GM12878 (cell line): ENCODE data around the gene MROH2A.

Experiments used
- EGR1 ChIP-seq, 2 experiments: IDR thresholded peaks; 1 replicate in 1 of 2; 2 replicates in 1 of 2; pipeline ENCODE4 v1.6.1; 2011 to 2012; ENCODE audit warnings: low read depth in 2 of 2, low read length in 2 of 2, borderline replicate concordance in 1 of 2, mild to moderate bottlenecking in 1 of 2, moderate library complexity in 1 of 2
- ESRRA ChIP-seq: IDR thresholded peaks from 2 replicates; pipeline ENCODE4 v1.6.1; 2012; ENCODE audit warnings: mild to moderate bottlenecking, low read length, improper control_type of control experiment
- JUNB ChIP-seq: IDR thresholded peaks from 2 replicates; pipeline ENCODE4 v1.6.1; 2016; ENCODE audit warnings: antibody characterized with exemption, mild to moderate bottlenecking
- POLR2A ChIP-seq: IDR thresholded peaks from 2 replicates; pipeline ENCODE4 v1.6.1; 2011; ENCODE audit warnings: low read depth, mild to moderate bottlenecking, low read length
- RAD21 ChIP-seq: IDR thresholded peaks from 2 replicates; pipeline ENCODE4 v1.6.1; 2011; ENCODE audit warnings: mild to moderate bottlenecking, low read depth, low read length, moderate library complexity; ENCODE audit not compliant: insufficient read depth
- SIN3A ChIP-seq: IDR thresholded peaks from 2 replicates; pipeline ENCODE4 v1.6.1; 2012; ENCODE audit warnings: low read depth, low read length, improper control_type of control experiment
- TBL1XR1 ChIP-seq: IDR thresholded peaks from 2 replicates; pipeline ENCODE4 v1.6.1; 2012; ENCODE audit warnings: low read depth, low read length, improper control_type of control experiment
- ZNF274 ChIP-seq: IDR thresholded peaks from one replicate; pipeline ENCODE4 v1.8.0; 2011; ENCODE audit not compliant: insufficient read length, insufficient read depth
- TF ChIP-seq, protein P1 (sequence below), 3 experiments: IDR thresholded peaks in 2 of 3; conservative IDR thresholded peaks in 1 of 3; 2 replicates each; pipeline ENCODE4 v1.5.1; 2011; ENCODE audit warnings: low read depth in 3 of 3, low read length in 3 of 3, mild to moderate bottlenecking in 3 of 3, control low read depth in 2 of 3, moderate library complexity in 2 of 3, inconsistent platforms in 1 of 3, mixed read lengths in 1 of 3; ENCODE audit not compliant: control insufficient read depth in 2 of 3, insufficient read depth in 1 of 3; ENCODE audit errors: extremely low read depth in 1 of 3
- TF ChIP-seq, protein P2 (sequence below): fragments of 450-650 bp; IDR thresholded peaks from 2 replicates; pipeline ENCODE4 v1.6.1; 2017; ENCODE audit warnings: mild to moderate bottlenecking

DNA sequence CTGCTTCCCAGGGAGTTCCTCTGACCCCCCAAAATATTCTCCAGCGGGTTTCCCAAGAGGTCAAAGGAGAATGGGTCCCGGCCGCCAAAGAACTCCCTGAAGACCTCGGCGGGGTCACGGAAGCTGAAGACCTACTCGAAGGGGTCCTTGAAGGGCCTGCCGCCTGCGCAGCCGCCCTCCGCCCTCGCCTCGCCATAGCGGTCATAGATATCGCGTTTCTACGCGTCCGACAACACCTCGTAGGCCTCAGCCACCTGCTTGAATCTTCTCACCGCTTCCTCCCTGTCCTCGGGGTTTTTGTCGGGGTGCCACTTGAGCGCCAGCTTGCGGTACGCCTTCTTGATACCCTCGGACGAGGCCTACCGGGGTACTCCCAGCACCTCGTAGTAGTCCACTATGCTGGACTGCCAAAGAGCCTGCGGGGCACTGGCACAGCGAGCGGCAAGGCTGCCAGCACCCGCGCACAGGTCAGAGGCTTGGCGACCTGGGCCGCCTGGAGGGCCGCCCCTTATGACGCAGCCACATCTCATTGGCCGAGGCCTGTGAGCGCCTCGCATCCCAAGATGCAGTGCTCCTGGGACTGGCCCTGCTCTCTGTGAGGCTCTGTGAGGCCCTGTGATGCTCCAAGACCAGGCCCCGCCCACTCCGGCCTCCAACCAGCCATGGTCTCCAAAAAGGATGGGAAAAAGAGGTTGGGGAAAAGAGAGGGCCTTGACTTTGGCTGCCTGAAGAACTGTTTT lies 23.1 kb upstream of the MROH2A start:
- TF ChIP-seq RAD21: no peak
- no peak for TF ChIP-seq ZNF274
- no peak for TF ChIP-seq POLR2A
- no peak for TF ChIP-seq TBL1XR1
- TF ChIP-seq, protein P1, sequence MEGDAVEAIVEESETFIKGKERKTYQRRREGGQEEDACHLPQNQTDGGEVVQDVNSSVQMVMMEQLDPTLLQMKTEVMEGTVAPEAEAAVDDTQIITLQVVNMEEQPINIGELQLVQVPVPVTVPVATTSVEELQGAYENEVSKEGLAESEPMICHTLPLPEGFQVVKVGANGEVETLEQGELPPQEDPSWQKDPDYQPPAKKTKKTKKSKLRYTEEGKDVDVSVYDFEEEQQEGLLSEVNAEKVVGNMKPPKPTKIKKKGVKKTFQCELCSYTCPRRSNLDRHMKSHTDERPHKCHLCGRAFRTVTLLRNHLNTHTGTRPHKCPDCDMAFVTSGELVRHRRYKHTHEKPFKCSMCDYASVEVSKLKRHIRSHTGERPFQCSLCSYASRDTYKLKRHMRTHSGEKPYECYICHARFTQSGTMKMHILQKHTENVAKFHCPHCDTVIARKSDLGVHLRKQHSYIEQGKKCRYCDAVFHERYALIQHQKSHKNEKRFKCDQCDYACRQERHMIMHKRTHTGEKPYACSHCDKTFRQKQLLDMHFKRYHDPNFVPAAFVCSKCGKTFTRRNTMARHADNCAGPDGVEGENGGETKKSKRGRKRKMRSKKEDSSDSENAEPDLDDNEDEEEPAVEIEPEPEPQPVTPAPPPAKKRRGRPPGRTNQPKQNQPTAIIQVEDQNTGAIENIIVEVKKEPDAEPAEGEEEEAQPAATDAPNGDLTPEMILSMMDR (IDR thresholded peaks at IDR 0.05 in 2 of 3, conservative IDR thresholded peaks at IDR 0.05 in 1 of 3; ENCODE audit: control insufficient read depth in 2 of 3, extremely low read depth in 1 of 3, insufficient read depth in 1 of 3, low read depth in 3 of 3, low read length in 3 of 3): no peak
- no peak for TF ChIP-seq ESRRA
- TF ChIP-seq JUNB: no peak
- no peak for TF ChIP-seq EGR1 (IDR thresholded peaks at IDR 0.05; ENCODE audit: borderline replicate concordance in 1 of 2, low read depth in 2 of 2, low read length in 2 of 2)
- TF ChIP-seq SIN3A: no peak
- TF ChIP-seq, protein P2, sequence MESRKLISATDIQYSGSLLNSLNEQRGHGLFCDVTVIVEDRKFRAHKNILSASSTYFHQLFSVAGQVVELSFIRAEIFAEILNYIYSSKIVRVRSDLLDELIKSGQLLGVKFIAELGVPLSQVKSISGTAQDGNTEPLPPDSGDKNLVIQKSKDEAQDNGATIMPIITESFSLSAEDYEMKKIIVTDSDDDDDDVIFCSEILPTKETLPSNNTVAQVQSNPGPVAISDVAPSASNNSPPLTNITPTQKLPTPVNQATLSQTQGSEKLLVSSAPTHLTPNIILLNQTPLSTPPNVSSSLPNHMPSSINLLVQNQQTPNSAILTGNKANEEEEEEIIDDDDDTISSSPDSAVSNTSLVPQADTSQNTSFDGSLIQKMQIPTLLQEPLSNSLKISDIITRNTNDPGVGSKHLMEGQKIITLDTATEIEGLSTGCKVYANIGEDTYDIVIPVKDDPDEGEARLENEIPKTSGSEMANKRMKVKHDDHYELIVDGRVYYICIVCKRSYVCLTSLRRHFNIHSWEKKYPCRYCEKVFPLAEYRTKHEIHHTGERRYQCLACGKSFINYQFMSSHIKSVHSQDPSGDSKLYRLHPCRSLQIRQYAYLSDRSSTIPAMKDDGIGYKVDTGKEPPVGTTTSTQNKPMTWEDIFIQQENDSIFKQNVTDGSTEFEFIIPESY: no peak
